HCT116 (cell line): Measurements from ENCODE around the gene ADRM1. TPM values are rescaled to one million over a fixed set of nuclear protein-coding genes. Genes with fewer than 3 reads are reported as not detected.

Experiments used
- ATAC-seq: fragments of 200-7000 bp; cut with Tn5 transposase; 2 replicates; pipeline ENCODE4 v1.9.1; 2020; ENCODE audit warnings: mild to moderate bottlenecking, moderate library complexity
- BruUV-seq: library from RNA; stranded (reverse); fragments of 400-500 nt; replicated peaks from 2 replicates; lab custom pipeline; 2021; lab: Mats Ljungman, UMichigan
- CTCF ChIA-PET: fragments of 300-600 bp; sonication (Branson Sonifier 250); formaldehyde crosslinking; loops from one replicate; lab custom pipeline; 2021; ENCODE audit warnings: antibody characterized with exemption; lab: Charles Lee
- POLR2A ChIA-PET: fragments of 300-600, 350-600 bp; sonication (Branson Sonifier 250); formaldehyde crosslinking; loops from one replicate; lab custom pipeline; 2021; ENCODE audit warnings: antibody characterized with exemption; lab: Charles Lee
- RAD21 ChIA-PET, 2 experiments: fragments of 300-600 bp; sonication (Branson Sonifier 250); formaldehyde crosslinking; loops; one replicate each; lab custom pipeline; 2023; ENCODE audit warnings: low total read pairs in 2 of 2; ENCODE audit not compliant: uncharacterized antibody in 2 of 2, unreplicated experiment in 2 of 2, low non-redundant PET in 1 of 2; lab: Charles Lee
- DNase-seq: peaks from one replicate; pipeline ENCODE4 v3.0.0-alpha.2; 2010; ENCODE audit warnings: low read depth, low spot score
- H2AFZ ChIP-seq: fragments of 200-600 bp; shearing (Covaris generic), sonication (generic); 2 replicates; pipeline ENCODE4 v1.6.1; 2017; ENCODE audit warnings: low read depth, mixed run types, mixed read lengths, antibody characterized with exemption, low read length; ENCODE audit not compliant: poor library complexity, severe bottlenecking
- H3K27ac ChIP-seq: 2 replicates; pipeline ENCODE4 v1.5.1; 2012; ENCODE audit warnings: low read depth, low read length
- H3K27me3 ChIP-seq: fragments of 200-600 bp; sonication (generic); 2 replicates; pipeline ENCODE4 v1.6.1; 2016; ENCODE audit warnings: mixed run types, low read length, mixed read lengths; ENCODE audit not compliant: insufficient read depth
- H3K36me3 ChIP-seq, 2 experiments: fragments of 200-500 bp in 1 of 2; fragments of 200-600 bp in 1 of 2; sonication (Bioruptor generic) in 1 of 2; sonication (generic) in 1 of 2; 2 replicates each; pipeline versions ENCODE4 v1.5.1 to v1.6.1; 2014 to 2016; ENCODE audit warnings: low read length in 2 of 2, inconsistent platforms in 1 of 2, mixed read lengths in 1 of 2, mixed run types in 1 of 2; ENCODE audit not compliant: insufficient read depth in 2 of 2, control insufficient read depth in 1 of 2
- H3K4me1 ChIP-seq, 2 experiments: fragments of 200-600 bp in 1 of 2; sonication (generic) in 1 of 2; 2 replicates each; pipeline versions ENCODE4 v1.5.1 to v1.6.1; 2012 to 2017; ENCODE audit warnings: low read length in 2 of 2, inconsistent platforms in 1 of 2, mild to moderate bottlenecking in 1 of 2, mixed read lengths in 1 of 2, mixed run types in 1 of 2, moderate library complexity in 1 of 2; ENCODE audit not compliant: insufficient read depth in 2 of 2, control insufficient read depth in 1 of 2
- H3K4me2 ChIP-seq: fragments of 200-600 bp; sonication (generic); 2 replicates; pipeline ENCODE4 v1.6.1; 2017; ENCODE audit warnings: mixed run types, low read length, mixed read lengths
- H3K4me3 ChIP-seq, 2 experiments: fragments of 200-600 bp in 1 of 2; sonication (generic) in 1 of 2; replicated peaks in 1 of 2; 2 replicates each; pipeline ENCODE4 v1.5.1; 2011 to 2016; ENCODE audit warnings: low read length in 2 of 2, control low read depth in 1 of 2, low read depth in 1 of 2, mild to moderate bottlenecking in 1 of 2, mixed read lengths in 1 of 2, mixed run types in 1 of 2
- H3K79me2 ChIP-seq: fragments of 200-600 bp; sonication (generic); 2 replicates; pipeline ENCODE4 v1.6.1; 2017; ENCODE audit warnings: mild to moderate bottlenecking, mixed run types, low read length, moderate library complexity, mixed read lengths; ENCODE audit not compliant: insufficient read depth
- H3K9ac ChIP-seq: fragments of 200-600 bp; sonication (generic); 2 replicates; pipeline ENCODE4 v1.6.1; 2016; ENCODE audit warnings: low read length, mixed read lengths
- H3K9me2 ChIP-seq: fragments of 200-600 bp; sonication (generic), shearing (Covaris generic); 2 replicates; pipeline ENCODE4 v1.6.1; 2017; ENCODE audit warnings: mixed run types, mild to moderate bottlenecking, moderate library complexity; ENCODE audit not compliant: insufficient read depth
- H3K9me3 ChIP-seq, 2 experiments: fragments of 200-500 bp in 1 of 2; fragments of 200-600 bp in 1 of 2; sonication (Bioruptor generic) in 1 of 2; sonication (generic) in 1 of 2; 2 replicates each; pipeline ENCODE4 v1.6.1; 2014 to 2017; ENCODE audit warnings: low read length in 2 of 2, mixed read lengths in 2 of 2, inconsistent platforms in 1 of 2, low read depth in 1 of 2, mild to moderate bottlenecking in 1 of 2, mixed run types in 1 of 2, moderate library complexity in 1 of 2; ENCODE audit not compliant: control insufficient read depth in 1 of 2, insufficient read depth in 1 of 2
- H4K20me1 ChIP-seq: fragments of 200-600 bp; sonication (generic), shearing (Covaris generic); 2 replicates; pipeline ENCODE4 v1.6.1; 2017; ENCODE audit warnings: mixed run types, mild to moderate bottlenecking, moderate library complexity; ENCODE audit not compliant: insufficient read depth
- EGR1 ChIP-seq: IDR thresholded peaks from 2 replicates; pipeline ENCODE4 v1.6.1; 2012; ENCODE audit warnings: low read depth
- EZH2 ChIP-seq: fragments of 200-600 bp; sonication (generic); IDR thresholded peaks from 2 replicates; pipeline ENCODE4 v1.6.1; 2017; ENCODE audit warnings: antibody characterized with exemption, mixed run types
- EZH2phosphoT487 ChIP-seq: fragments of 200-600 bp; IDR thresholded peaks from 2 replicates; pipeline ENCODE4 v1.6.1; 2018; ENCODE audit warnings: antibody characterized with exemption, borderline replicate concordance
- FOSL1 ChIP-seq: IDR thresholded peaks from 2 replicates; pipeline ENCODE4 v1.6.1; 2012; ENCODE audit warnings: low read depth
- JUND ChIP-seq: IDR thresholded peaks from 2 replicates; pipeline ENCODE4 v1.6.1; 2012
- POLR2A ChIP-seq: IDR thresholded peaks from 2 replicates; pipeline ENCODE4 v1.7.0; 2011; ENCODE audit warnings: borderline replicate concordance; ENCODE audit not compliant: insufficient read depth, insufficient read length; ENCODE audit errors: extremely low read depth
- POLR2AphosphoS5 ChIP-seq: IDR thresholded peaks from 2 replicates; pipeline ENCODE4 v1.6.1; 2011; ENCODE audit warnings: mild to moderate bottlenecking, low read depth, low read length, moderate library complexity
- SRF ChIP-seq: IDR thresholded peaks from 2 replicates; pipeline ENCODE4 v1.6.1; 2012; ENCODE audit warnings: low read depth
- TCF7L2 ChIP-seq: IDR thresholded peaks from 2 replicates; pipeline ENCODE4 v1.7.0; 2011; ENCODE audit warnings: borderline replicate concordance, inconsistent platforms; ENCODE audit not compliant: insufficient read depth, insufficient read length; ENCODE audit errors: extremely low read depth
- YY1 ChIP-seq: IDR thresholded peaks from 2 replicates; pipeline ENCODE4 v1.6.1; 2011; ENCODE audit warnings: low read length, low read depth, moderate library complexity, mild to moderate bottlenecking; ENCODE audit not compliant: insufficient replicate concordance; ENCODE audit errors: extremely low read depth
- ZFX ChIP-seq: fragments of 450-650 bp; IDR thresholded peaks from 2 replicates; pipeline ENCODE4 v1.6.1; 2017
- ZNF274 ChIP-seq: fragments of 200-500 bp; sonication (Bioruptor generic); IDR thresholded peaks from 2 replicates; pipeline ENCODE4 v1.6.1; 2014; ENCODE audit warnings: mild to moderate bottlenecking, low read depth, low read length, inconsistent platforms
- intact Hi-C: fragments of 100-400 bp; cut with micrococcal nuclease; formaldehyde crosslinking; loops from 2 replicates; pipeline ENCODE4 v1.10.0; 2022
- total RNA-seq: library from RNA; stranded (reverse); gene quantifications from one replicate; pipeline ENCODE4 v1.2.1, GENCODE V29; 2021; ENCODE audit not compliant: unreplicated experiment
- TF ChIP-seq, protein P1 (sequence below): IDR thresholded peaks from 2 replicates; pipeline ENCODE4 v1.6.1; 2012
- TF ChIP-seq, protein P2 (sequence below): IDR thresholded peaks from 2 replicates; pipeline ENCODE4 v1.6.1; 2011; ENCODE audit warnings: mild to moderate bottlenecking, low read length, moderate library complexity; ENCODE audit not compliant: insufficient replicate concordance; ENCODE audit errors: extremely low read depth
- TF ChIP-seq, protein P3 (sequence below): IDR thresholded peaks from 2 replicates; pipeline ENCODE4 v1.6.1; 2012
- TF ChIP-seq, protein P4 (sequence below), 3 experiments: fragments of 200-600 bp in 1 of 3; sonication (generic) in 1 of 3; IDR thresholded peaks in 2 of 3; conservative IDR thresholded peaks in 1 of 3; 2 replicates each; pipeline ENCODE4 v1.5.1; 2012 to 2017; ENCODE audit warnings: low read depth in 2 of 3, low read length in 2 of 3, antibody characterized with exemption in 1 of 3, borderline replicate concordance in 1 of 3, control low read depth in 1 of 3, mild to moderate bottlenecking in 1 of 3, mixed read lengths in 1 of 3, mixed run types in 1 of 3, moderate library complexity in 1 of 3; ENCODE audit not compliant: insufficient read depth in 1 of 3

Gene ADRM1
- total RNA-seq, 1 experiment from 2014 or later: 158 TPM

DNA sequence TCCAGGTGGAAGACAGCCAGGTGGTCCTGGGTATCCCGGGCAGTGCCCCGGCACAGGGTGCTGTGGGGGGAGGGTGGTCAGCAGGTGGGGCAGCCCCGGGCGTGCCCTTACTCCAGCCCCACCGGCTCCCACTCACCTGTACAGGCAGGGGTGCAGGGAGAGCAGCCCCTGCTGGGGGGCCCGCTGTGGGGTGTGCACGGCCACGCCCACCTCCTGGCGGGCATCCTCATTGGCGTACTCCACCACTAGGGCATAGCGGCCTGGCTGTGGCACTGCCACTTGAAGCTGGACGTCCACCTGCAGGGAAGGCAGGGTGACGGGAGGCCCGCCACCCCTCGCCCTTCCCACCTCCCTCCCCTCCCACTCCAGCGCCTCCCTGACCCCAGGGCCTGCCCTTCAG is 29.6 kb downstream of the ADRM1 start (continued):
- TF ChIP-seq, protein P1, sequence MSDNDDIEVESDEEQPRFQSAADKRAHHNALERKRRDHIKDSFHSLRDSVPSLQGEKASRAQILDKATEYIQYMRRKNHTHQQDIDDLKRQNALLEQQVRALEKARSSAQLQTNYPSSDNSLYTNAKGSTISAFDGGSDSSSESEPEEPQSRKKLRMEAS: no peak
- TF ChIP-seq JUND (no peak), SRF (no peak), ZNF274 (no peak)

DNA sequence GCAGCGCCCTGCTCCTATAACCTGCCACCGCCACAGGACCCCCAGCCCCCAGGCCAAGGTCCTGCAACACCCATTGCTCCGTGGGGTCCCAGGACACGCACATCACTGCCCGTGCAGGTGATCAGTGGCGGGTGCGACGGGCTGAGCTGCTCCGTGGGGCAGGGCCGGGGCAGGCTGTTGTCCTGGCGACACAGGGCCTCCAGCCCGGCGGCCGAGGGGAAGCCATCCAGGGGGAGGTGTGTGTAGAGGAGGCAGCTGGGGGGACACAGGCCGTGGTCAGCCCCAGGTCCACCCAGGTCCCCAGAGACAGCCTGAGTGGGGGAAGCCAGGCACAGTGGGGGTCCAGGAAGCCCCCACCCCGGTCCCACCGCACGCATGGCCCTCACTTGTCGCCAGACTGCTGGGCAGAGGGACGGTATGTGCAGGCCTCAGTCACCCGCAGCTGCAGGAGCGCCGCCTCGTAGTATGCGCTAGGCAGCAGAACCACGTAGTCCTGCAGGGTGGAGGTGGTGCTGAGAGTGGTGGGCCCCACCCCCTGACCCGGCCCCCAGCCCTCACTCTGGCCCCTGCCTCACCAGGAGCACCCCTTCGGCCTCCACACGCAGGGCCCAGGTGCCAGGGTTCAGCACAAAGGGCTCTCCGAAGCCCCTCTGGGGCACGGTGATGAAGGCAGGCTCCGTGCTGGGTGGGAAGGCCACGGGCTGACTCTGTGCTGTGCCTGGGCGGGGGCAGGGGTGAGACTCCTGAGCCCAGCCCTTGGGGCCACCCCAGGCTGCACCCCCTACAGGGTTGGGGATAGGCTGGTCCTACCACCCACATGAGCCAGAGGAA is 30.4 kb downstream of the ADRM1 start:
- CTCF ChIA-PET: no interaction called here
- no peak overlapping the region for H3K4me3 ChIP-seq
- RAD21 ChIA-PET: no interaction called here
- H3K9me2 ChIP-seq: no peaks in the 10 kb centered on the region
- no peaks in the 10 kb centered on the region for H3K9me3 ChIP-seq
- no peak overlapping the region for H3K9ac ChIP-seq
- no peaks in the 10 kb centered on the region for H3K4me1 ChIP-seq
- no peak overlapping the region for H3K4me2 ChIP-seq
- DNase-seq: no peak
- POLR2A ChIA-PET: no interaction called here
- H3K36me3 ChIP-seq: peaks cover 22 to 33% of the 10 kb centered on the region in 2 experiments; a peak in 3 of 4 replicates
- H4K20me1 ChIP-seq: no peaks in the 10 kb centered on the region
- intact Hi-C loops: no loop called here
- no peak overlapping the region for H2AFZ ChIP-seq
- TSS peak; percentile 55 for BruUV-seq
- H3K79me2 ChIP-seq: no peaks in the 10 kb centered on the region
- no peak overlapping the region for H3K27ac ChIP-seq
- ATAC-seq: no peak
- H3K27me3 ChIP-seq: no peaks in the 10 kb centered on the region
- TF ChIP-seq FOSL1 (no peak), SRF (no peak), POLR2A (no peak), ZFX (no peak), TCF7L2 (no peak), EZH2 (no peak), EGR1 (no peak), EZH2phosphoT487 (no peak), POLR2AphosphoS5 (no peak), YY1 (no peak)
- TF ChIP-seq, protein P2, sequence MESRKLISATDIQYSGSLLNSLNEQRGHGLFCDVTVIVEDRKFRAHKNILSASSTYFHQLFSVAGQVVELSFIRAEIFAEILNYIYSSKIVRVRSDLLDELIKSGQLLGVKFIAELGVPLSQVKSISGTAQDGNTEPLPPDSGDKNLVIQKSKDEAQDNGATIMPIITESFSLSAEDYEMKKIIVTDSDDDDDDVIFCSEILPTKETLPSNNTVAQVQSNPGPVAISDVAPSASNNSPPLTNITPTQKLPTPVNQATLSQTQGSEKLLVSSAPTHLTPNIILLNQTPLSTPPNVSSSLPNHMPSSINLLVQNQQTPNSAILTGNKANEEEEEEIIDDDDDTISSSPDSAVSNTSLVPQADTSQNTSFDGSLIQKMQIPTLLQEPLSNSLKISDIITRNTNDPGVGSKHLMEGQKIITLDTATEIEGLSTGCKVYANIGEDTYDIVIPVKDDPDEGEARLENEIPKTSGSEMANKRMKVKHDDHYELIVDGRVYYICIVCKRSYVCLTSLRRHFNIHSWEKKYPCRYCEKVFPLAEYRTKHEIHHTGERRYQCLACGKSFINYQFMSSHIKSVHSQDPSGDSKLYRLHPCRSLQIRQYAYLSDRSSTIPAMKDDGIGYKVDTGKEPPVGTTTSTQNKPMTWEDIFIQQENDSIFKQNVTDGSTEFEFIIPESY: no peak
- TF ChIP-seq, protein P1: no peak
- TF ChIP-seq, protein P3, sequence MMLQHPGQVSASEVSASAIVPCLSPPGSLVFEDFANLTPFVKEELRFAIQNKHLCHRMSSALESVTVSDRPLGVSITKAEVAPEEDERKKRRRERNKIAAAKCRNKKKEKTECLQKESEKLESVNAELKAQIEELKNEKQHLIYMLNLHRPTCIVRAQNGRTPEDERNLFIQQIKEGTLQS: no peak
- TF ChIP-seq, protein P4, sequence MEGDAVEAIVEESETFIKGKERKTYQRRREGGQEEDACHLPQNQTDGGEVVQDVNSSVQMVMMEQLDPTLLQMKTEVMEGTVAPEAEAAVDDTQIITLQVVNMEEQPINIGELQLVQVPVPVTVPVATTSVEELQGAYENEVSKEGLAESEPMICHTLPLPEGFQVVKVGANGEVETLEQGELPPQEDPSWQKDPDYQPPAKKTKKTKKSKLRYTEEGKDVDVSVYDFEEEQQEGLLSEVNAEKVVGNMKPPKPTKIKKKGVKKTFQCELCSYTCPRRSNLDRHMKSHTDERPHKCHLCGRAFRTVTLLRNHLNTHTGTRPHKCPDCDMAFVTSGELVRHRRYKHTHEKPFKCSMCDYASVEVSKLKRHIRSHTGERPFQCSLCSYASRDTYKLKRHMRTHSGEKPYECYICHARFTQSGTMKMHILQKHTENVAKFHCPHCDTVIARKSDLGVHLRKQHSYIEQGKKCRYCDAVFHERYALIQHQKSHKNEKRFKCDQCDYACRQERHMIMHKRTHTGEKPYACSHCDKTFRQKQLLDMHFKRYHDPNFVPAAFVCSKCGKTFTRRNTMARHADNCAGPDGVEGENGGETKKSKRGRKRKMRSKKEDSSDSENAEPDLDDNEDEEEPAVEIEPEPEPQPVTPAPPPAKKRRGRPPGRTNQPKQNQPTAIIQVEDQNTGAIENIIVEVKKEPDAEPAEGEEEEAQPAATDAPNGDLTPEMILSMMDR (IDR thresholded peaks at IDR 0.05 in 2 of 3, conservative IDR thresholded peaks at IDR 0.05 in 1 of 3; ENCODE audit: borderline replicate concordance in 1 of 3, insufficient read depth in 1 of 3, low read depth in 2 of 3, low read length in 2 of 3): no peak
